Psoas muscle (tissue), 8 donors: Measurements from ENCODE around the gene DCTN4. TPM values are rescaled to one million over a fixed set of nuclear protein-coding genes. Genes with fewer than 3 reads are reported as not detected.
A peak's percentile ranks its signal among the peaks of the same experiment; 100 is the strongest.

Experiments used
- ATAC-seq, 4 donors: fragments of 200-7000 bp; cut with Tn5 transposase; one replicate each; pipeline ENCODE4 v1.9.1; 2020; ENCODE audit warnings: moderate library complexity in 3 of 4, mild to moderate bottlenecking in 2 of 4
- DNase-seq, 2 donors: peaks; one replicate each; pipeline ENCODE4 v3.0.0-alpha.2; 2020
- H3K27ac ChIP-seq: fragments of 200-600 bp; one replicate; pipeline ENCODE4 v1.8.0; 2022
- H3K27me3 ChIP-seq, 3 donors: fragments of 200-600 bp in 1 of 3; one replicate each; pipeline versions ENCODE4 v1.6.1 to v1.8.0; 2013 to 2022; ENCODE audit warnings: low read length in 2 of 3, mild to moderate bottlenecking in 2 of 3, moderate library complexity in 1 of 3; ENCODE audit not compliant: insufficient read depth in 3 of 3
- H3K36me3 ChIP-seq, 2 donors: fragments of 200-600 bp in 1 of 2; one replicate each; pipeline versions ENCODE4 v1.6.1 to v1.8.0; 2013 to 2022; ENCODE audit warnings: low read depth in 1 of 2, mild to moderate bottlenecking in 1 of 2, moderate library complexity in 1 of 2; ENCODE audit not compliant: insufficient read depth in 1 of 2
- H3K4me1 ChIP-seq: fragments of 200-600 bp; one replicate; pipeline ENCODE4 v1.8.0; 2022
- H3K4me3 ChIP-seq: fragments of 200-600 bp; one replicate; pipeline ENCODE4 v1.8.0; 2022; ENCODE audit warnings: mild to moderate bottlenecking
- H3K9me3 ChIP-seq: fragments of 200-600 bp; one replicate; pipeline ENCODE4 v1.8.0; 2022
- CTCF ChIP-seq: fragments of 200-600 bp; IDR thresholded peaks from one replicate; pipeline ENCODE4 v1.8.0; 2022; ENCODE audit warnings: antibody characterized with exemption
- WGBS, 3 donors: extraction: QIAGEN DNeasy Blood & Tissue Kit; methylation state at CpG; one replicate each; pipeline versions ENCODE4 v1.1.6 to v1.1.7; 2013; 5-methylcytosine and 5-hydroxymethylcytosine counted together
- intact Hi-C, 2 donors: fragments of 100-400 bp; cut with DNase I; formaldehyde crosslinking; loops; one replicate each; pipeline versions ENCODE4 v1.11.0 to v1.14.2; 2022
- polyA plus RNA-seq, 3 donors: library from polyadenylated mRNA; stranded (reverse); fragments of 200-250 nt; gene quantifications; one replicate each; pipeline ENCODE4 v1.2.3, GENCODE V29; 2013
- total RNA-seq, 4 donors: library from RNA; stranded (reverse); fragmentation: NEBNext Ultra II Directional in 2 of 4; extraction: Animal tissue kit (Norgen Biotek cat#: 25700) in 2 of 4; gene quantifications; one replicate each; pipeline versions ENCODE4 v1.2.1 to v1.2.4, GENCODE V29; 2021 to 2023
- donor health status: healthy with polysubstance abuse.
- donor health status: DM: no; HTN: no; CAD: no; lungs with moderate emphysema.
- donor health status: Bipolar disorder and iron deficiency.
- donor health status: healthy.
- donor health status: DM: yes; HTN: yes; CAD: no.
- donor health status: DM: no; HTN: no; CAD: no.
- donor health status: DM: no; HTN: no; CAD: no.
- donor health status: DM: yes; HTN: yes; CAD: no.

DCTN4 gene
- total and polyA plus RNA-seq, 7 donors, result 28.8 to 81.5 (median 50.9) TPM

DNA sequence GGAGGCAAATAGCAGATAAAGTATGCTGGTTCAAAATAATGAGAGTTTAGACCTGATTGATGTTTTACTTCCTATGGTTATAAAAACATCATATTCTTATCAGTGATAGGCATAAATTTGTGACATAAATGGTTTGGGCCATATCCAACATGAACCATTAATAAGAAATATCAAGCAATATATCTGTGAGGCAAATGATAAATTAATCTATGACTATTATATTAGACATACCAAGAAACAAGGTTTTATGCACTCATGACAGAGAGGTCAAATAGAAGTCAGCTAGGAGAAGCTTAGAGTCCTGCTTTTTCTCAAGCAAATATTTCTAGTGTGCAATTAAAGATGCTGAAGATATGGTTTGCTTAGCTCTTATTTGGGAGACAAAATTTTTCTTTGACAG, 30.2 kb upstream of the DCTN4 start:
- Histone ChIP-seq H3K4me3 (no peak overlapping the region), H3K27ac (no peak overlapping the region), H3K36me3 (no peaks in the 10 kb centered on the region), H3K9me3 (no peaks in the 10 kb centered on the region), H3K4me1 (peaks cover 3% of the 10 kb centered on the region), H3K27me3 (no peaks in the 10 kb centered on the region)
- TF ChIP-seq CTCF, result no peak
- ATAC-seq (no peak), DNase-seq (no peak)
- intact Hi-C loops, result no loop called here

DNA sequence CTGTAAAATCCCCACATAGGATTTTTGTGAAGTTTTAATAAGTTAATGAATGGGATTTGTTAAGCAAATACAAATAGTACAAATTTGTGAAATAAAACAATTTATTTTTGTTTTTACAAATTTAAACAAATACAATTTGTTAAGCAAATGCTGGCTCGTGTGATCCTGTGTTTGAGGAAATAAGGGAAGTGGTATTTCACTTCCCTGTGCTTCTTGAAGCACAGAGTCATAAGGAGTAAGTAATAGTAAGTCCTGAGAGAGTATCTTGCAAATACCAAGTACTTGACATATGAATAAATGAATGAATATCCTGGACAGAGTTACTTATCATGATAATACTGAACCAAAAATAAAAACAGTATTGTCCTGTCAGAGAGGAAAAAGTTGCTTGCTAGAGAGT, 28.8 kb upstream of the DCTN4 start:
- 46 to 50% (median 49%) methylated on average over 1 of the region's 1 CpG for WGBS, 3 donors
- H3K27me3 ChIP-seq, result no peaks in the 10 kb centered on the region
- no peaks in the 10 kb centered on the region for H3K9me3 ChIP-seq
- no peak for ATAC-seq
- H3K27ac ChIP-seq, result no peak overlapping the region
- intact Hi-C loops, result no loop called here
- H3K4me1 ChIP-seq, result peaks cover 9% of the 10 kb centered on the region
- no peak for TF ChIP-seq CTCF
- H3K4me3 ChIP-seq, result no peak overlapping the region
- no peaks in the 10 kb centered on the region for H3K36me3 ChIP-seq
- no peak for DNase-seq

DNA sequence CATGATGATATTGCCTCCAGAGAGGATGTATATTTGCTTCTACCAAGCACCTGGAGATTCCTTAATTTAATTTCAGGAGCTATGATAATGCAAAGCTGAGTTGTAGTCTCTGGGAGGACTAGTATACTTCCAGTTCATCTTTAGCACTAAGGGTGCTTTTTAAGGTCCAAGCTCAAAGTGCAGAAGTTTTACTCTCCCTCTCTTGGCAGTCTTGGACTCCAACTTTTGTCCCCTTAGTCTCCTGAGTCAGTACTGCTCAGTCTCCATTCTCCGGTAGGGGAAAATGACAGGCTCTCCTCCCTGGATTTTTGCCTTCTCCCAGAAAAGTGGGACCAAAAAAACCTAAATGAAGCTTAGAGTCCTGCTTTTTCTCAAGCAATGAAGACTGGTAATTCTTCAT, 28.1 kb upstream of the DCTN4 start:
- Histone ChIP-seq H3K4me1 (peaks cover 13% of the 10 kb centered on the region), H3K36me3 (no peaks in the 10 kb centered on the region), H3K27me3 (no peaks in the 10 kb centered on the region), H3K27ac (no peak overlapping the region), H3K4me3 (no peak overlapping the region), H3K9me3 (no peaks in the 10 kb centered on the region)
- TF ChIP-seq CTCF, result no peak
- 69 to 94% (median 92%) methylated on average over 1 of the region's 1 CpG for WGBS, 3 donors
- intact Hi-C loops, result no loop called here
- ATAC-seq, result no peak
- no peak for DNase-seq

DNA sequence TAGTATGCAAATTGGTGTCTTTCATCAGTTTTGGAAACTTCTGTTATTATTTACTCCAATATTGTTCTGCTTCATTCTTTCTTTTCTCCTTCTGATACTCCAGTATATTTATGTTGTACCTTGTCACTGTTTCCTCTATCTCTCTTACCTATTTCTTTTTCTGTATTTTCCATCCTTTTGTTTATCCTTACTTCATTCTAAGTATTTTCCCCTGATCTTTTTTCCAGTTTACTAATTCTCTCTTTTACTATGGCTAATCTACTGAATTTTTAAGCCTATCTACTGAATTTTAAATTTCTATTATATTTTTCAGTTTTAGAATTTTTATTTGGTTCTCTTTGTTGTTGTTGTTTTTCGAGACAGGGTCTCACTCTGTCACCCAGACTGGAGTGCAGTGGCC, 27.1 kb upstream of the DCTN4 start:
- DNase-seq (no peak), ATAC-seq (no peak)
- no peak for TF ChIP-seq CTCF
- Histone ChIP-seq H3K4me1 (peaks cover 13% of the 10 kb centered on the region), H3K9me3 (no peaks in the 10 kb centered on the region), H3K4me3 (no peak overlapping the region), H3K36me3 (no peaks in the 10 kb centered on the region), H3K27me3 (no peaks in the 10 kb centered on the region), H3K27ac (no peak overlapping the region)
- WGBS, 3 donors, result 91 to 97% (median 95%) methylated on average over 1 of the region's 1 CpG
- intact Hi-C loops, result no loop called here

GRCh38 chr5:150783422-150783928, 24.7 kb upstream of the DCTN4 start:
- intact Hi-C loops, result no loop called here
- no peaks in the 10 kb centered on the region for H3K27me3 ChIP-seq
- ATAC-seq (peak in 3 of 4 donors; percentile 10 to 36 (median 35)), DNase-seq (peak; percentile 39 to 61)
- H3K27ac ChIP-seq, result peak overlapping the region; percentile 79
- peak overlapping the region; percentile 39 for H3K4me3 ChIP-seq
- no peak for TF ChIP-seq CTCF
- no peaks in the 10 kb centered on the region for H3K9me3 ChIP-seq
- peaks cover 13% of the 10 kb centered on the region for H3K4me1 ChIP-seq
- 7 to 21% (median 10%) methylated on average over 7 of the region's 7 CpGs for WGBS, 3 donors
- no peaks in the 10 kb centered on the region for H3K36me3 ChIP-seq
